ENCODE results near the gene PRPF38A.
A peak's percentile ranks its signal among the peaks of the same experiment; 100 is the strongest.

Gene PRPF38A

GRCh38 chr1:52399629-52400028 lies 4.8 kb upstream of the PRPF38A start:
- no peak for DNase-seq (ENCODE audit: low read depth in 2 of 3, low spot score in 2 of 3)

- DNase-seq (ENCODE audit: low read depth in 2 of 3, low spot score in 2 of 3), result no peak
Observed at GRCh38 chr1:52400131-52400530, 4.3 kb upstream of the PRPF38A start.

- no peak for DNase-seq (ENCODE audit: low read depth in 2 of 3, low spot score in 2 of 3)
Observed at GRCh38 chr1:52402860-52403240, 1.6 kb upstream of the PRPF38A start.

GRCh38 chr1:52403566-52404115 lies 761 bp upstream of the PRPF38A start:
- DNase-seq (ENCODE audit: low read depth in 2 of 3, low spot score in 2 of 3), result peak in 2 of 3 experiments; percentile 5 to 23

DNA sequence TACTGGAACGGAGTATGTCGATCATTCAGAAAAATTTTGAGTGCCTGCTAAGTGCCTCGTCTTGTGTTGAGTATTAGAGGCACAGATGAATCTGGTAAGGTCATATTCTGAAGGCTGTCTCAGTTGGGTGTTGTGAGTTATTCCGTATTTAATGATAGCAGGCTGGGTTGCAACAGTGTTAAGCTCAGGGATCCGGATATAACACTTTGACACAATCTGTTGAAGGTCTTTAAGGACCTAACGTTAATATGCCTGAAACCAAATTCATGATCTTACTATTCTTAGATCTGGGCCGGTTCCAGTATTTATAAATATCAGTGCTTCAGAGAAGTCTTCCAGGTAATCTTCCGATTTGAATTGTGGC lies 555 bp downstream of the PRPF38A start:
- no peak for DNase-seq (ENCODE audit: low read depth in 2 of 3, low spot score in 2 of 3)

DNA sequence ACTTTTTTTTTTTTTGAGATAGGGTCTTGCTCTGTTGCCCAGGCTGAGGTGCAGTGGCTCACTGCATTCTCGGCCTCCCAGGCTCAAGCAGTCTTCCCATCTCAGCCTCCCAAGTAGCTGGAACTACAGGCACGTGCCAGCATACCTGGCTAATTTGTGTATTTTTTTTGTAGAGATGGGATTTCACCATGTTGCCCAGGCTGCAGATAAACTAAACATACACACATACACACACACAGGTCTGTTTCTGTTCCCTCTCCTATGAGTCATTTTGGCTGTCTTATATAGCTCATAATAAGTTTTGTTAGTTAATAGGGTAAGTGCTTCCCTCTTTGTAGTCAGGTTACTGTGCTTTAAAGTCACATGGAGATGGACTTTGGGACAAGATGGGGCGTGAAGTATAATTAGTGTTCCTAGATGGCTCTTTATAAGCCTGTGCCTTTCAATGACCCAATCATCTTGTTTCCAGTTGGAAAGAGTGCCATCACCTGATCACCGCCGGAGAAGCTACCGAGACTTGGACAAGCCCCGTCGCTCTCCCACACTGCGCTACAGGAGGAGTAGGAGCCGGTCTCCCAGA lies 9.1 kb downstream of the PRPF38A start:
- no peak for DNase-seq (ENCODE audit: low read depth in 2 of 3, low spot score in 2 of 3)

DNA sequence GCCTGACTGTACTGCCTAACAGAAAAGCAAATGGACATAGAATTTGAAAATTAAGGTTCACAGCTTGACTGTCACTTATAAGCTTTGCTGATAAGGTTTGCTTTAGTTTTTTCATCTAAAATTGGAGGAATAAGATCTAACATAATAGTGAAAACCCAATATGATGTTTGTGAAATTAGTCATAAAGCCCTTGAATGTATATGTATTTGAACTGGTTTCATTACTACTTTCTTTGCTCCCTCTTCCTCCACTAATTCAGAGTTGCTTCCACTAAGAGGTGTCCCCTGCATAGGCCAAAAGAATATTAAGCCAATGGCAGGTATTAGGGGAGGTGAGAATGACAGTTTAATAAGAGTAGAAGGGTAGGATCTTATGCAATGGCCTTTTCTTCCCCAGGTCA lies 10.5 kb downstream of the PRPF38A start:
- DNase-seq (ENCODE audit: low read depth in 2 of 3, low spot score in 2 of 3), result no peak

DNA sequence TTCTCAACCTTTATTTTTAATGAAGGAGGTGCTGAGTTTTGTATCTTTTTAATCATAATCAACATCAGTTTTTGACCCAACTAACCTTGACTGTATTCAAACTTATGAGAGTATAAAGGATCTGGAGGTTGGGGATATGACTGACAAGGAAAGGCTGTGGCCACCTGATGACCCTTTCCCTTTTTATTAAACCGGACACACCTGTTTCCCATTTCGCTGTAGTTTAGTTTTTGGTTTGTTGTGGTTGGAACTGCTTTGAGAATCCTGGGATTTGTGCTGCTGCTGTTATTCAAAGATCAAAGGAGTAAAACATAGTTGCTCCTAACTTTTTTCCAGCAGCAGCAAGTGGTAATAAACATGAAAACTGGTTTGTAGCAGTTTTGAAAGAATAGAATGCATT lies 12.4 kb downstream of the PRPF38A start:
- no peak for DNase-seq (ENCODE audit: low read depth in 2 of 3, low spot score in 2 of 3)

- DNase-seq (ENCODE audit: low read depth in 2 of 3, low spot score in 2 of 3), result no peak
Observed at GRCh38 chr1:52420713-52421112, 16.3 kb downstream of the PRPF38A start.

GRCh38 chr1:52423055-52423454 lies 18.7 kb downstream of the PRPF38A start:
- no peak for DNase-seq (ENCODE audit: low read depth in 2 of 3, low spot score in 2 of 3)

DNA sequence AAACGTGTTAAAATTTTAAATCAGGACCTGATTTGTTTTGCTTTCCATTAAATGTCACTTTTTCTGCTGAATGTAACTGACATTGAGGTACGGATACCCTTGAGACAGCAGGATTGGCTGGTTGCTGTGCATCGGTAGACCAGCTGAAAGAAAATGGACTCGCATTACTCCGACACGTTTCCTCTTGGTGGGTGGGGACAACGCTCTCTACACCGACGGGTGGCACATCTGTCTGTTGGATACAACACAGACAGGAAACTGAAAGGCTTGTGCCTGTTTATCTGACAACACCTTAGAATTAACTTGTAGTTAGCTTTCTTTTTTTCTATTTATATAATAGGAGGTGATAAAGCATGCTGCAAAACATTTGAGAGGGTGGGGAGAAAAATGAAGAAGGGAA lies 19.4 kb downstream of the PRPF38A start:
- peak; percentile 12 to 14 (median 12) for DNase-seq (ENCODE audit: low read depth in 2 of 3, low spot score in 2 of 3)

DNA sequence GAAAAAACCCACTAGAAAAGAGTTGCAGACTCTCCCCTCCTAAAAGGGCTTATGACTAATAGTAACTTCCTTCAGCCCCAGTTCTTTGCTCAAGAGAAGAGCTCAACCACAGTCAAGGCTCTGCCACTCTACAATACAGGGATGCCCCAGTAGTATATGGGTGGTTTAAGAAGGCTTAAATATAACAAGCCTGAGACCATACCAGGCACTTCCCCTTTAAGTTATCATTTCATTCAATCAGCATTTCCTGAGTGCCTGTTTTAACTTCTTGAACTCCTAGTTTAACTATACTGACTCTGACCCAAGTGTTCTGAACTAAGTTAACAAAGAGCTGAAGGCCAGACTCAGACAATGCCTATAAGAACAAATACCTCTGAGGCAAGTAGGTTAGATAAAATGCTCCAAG lies 19.8 kb downstream of the PRPF38A start:
- DNase-seq (ENCODE audit: low read depth in 2 of 3, low spot score in 2 of 3), result no peak

DNA sequence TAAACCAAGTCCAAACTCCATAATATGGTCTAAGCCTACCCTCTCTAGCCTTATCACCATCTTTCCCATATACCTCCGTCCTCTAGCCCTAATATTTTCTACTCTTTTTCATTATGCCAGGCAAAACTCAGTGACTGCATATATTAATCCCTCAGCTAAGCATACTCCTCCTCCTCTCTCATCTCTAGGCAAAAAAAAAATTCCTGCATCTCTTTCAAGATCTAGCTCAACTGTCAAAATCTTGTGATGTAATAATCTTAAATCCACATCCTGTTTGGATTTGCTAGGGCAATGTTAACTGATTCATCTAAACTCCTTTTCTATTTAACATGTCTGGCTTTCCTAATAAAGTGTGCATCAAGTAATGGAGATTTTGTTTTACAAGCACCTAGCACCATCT lies 20.4 kb downstream of the PRPF38A start:
- DNase-seq (ENCODE audit: low read depth in 2 of 3, low spot score in 2 of 3), result no peak

DNA sequence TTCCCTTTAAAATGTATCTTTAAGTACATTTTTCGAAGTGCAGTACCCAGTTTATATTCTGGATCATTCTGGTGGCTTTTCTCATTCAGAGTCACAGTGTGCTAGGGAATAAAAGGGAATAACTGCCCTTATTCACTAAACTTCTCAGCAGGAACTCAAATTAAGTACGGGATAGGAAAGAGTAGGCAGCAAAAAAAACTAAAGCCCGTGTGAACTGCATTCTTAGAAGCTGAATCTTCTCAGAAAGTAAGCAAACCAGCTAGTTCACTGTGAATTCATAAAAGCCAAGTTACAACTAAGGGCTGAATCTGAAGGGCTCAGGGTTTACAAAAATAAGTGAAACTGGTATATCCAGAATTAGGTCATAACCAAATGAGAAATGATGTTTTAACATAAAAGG lies 22.0 kb downstream of the PRPF38A start:
- DNase-seq (ENCODE audit: low read depth in 2 of 3, low spot score in 2 of 3), result no peak

DNA sequence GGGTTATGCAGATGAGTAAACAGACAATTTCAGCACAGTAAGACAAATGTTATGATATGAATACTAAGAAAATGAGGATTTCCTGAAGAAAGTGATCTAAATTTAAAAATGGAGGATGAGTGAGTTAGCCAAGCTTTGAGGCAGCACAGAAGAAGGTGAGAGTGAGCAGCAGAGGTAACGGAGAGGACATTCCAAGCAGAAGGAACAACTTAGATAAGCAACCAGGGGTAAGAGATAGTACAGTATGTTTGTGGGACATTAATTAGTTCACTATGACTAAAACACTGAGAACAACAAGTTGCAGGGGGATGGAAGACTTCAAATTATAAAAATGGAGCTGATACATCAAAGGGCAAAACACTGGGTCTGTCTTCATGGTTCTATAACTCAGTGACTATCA lies 22.8 kb downstream of the PRPF38A start:
- no peak for DNase-seq (ENCODE audit: low read depth in 2 of 3, low spot score in 2 of 3)

- no peak for DNase-seq (ENCODE audit: low read depth in 2 of 3, low spot score in 2 of 3)
Observed at GRCh38 chr1:52432807-52433206, 28.4 kb downstream of the PRPF38A start.

- DNase-seq (ENCODE audit: low read depth in 2 of 3, low spot score in 2 of 3), result no peak
Observed at GRCh38 chr1:52435211-52435610, 30.8 kb downstream of the PRPF38A start.

DNA sequence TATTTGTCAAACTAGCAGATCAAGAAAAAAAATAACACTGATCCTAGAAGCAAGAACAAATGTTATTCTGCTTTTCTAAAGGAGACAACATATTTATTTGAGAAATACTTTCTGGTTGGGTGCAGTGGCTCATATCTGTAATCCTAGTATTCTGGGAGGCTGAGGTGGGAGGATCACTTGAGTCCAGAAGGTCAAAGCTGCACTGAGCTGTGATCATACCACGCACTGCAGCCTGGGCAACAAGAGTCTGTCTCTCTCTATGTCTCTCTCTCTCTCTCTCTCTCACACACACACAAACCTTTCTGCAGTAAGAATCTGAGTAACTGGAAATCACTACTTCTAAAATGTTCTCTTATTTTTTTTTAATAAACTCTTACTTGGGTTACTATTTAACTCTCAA lies 31.2 kb downstream of the PRPF38A start:
- no peak for DNase-seq (ENCODE audit: low read depth in 2 of 3, low spot score in 2 of 3)

DNA sequence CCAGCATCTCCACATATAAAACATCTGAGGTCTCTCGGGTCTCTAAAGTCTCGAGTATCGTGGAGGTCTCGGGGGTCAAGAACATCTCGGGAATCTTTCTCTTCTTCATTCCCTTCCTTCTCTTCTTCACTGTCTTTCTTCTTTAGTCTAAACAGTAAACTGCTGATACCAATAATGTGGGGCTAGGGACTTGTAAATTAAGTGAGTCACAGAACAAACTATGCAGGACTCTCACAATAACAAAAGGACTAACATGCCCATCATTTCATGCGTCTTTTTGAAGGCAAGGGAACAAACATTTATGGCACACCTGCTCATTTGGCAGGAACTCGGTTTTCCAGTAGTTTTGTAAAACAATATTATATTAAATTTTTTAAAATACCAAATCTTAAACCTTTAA lies 32.4 kb downstream of the PRPF38A start:
- no peak for DNase-seq (ENCODE audit: low read depth in 2 of 3, low spot score in 2 of 3)

- no peak for DNase-seq (ENCODE audit: low read depth in 2 of 3, low spot score in 2 of 3)
Observed at GRCh38 chr1:52439976-52440375, 35.6 kb downstream of the PRPF38A start.

- DNase-seq (ENCODE audit: low read depth in 2 of 3, low spot score in 2 of 3), result no peak
Observed at GRCh38 chr1:52444463-52444862, 40.1 kb downstream of the PRPF38A start.

DNA sequence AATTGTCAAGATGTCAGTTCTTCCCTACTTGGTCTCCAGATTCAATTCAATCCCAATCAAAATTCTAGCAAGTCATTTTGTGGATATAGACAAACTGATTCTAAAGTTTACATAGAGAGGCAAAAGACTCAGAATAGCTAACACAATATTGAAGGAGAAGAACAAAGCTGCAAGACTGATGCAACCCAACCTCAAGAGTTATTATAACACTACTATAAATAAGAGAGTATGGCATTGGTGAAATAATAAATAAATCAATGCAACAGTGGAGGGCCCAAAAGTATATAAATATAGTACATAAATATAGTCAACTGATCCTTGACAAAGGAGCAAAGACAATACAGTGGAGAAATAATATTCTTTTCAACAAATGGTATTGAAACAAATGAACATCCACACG lies 49.7 kb downstream of the PRPF38A start:
- DNase-seq (ENCODE audit: low read depth in 2 of 3, low spot score in 2 of 3), result no peak

DNA sequence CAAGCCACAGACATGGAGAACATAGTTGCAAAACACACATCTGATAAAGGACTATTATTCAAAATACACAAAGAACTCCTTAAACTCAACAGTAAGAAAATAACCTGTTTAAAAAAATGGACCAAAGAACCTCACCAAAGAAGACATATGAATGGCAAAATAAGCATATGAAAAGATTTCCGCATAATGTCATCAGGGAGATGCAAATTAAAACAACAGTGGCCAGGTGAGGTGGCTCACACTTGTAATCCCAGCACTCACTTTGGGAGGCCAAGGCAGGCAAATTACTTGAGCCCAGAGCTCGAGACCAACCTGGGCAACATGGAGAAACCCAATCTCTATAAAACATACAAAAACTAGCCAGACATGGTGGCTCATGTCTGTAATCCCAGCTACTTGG lies 50.4 kb downstream of the PRPF38A start:
- no peak for DNase-seq (ENCODE audit: low read depth in 2 of 3, low spot score in 2 of 3)

- no peak for DNase-seq (ENCODE audit: low read depth in 2 of 3, low spot score in 2 of 3)
Observed at GRCh38 chr1:52455686-52456085, 51.3 kb downstream of the PRPF38A start.
